Vagina (tissue), 2 donors: ENCODE results near the gene NDUFB10.

Experiments used
- POLR2A ChIP-seq, 2 donors: fragments of 450-650 bp; IDR thresholded peaks; one replicate each; pipeline ENCODE4 v1.6.1; 2017; ENCODE audit warnings: antibody characterized with exemption in 2 of 2, mild to moderate bottlenecking in 2 of 2, moderate library complexity in 2 of 2
- POLR2AphosphoS5 ChIP-seq, 2 donors: sonication (generic); formaldehyde crosslinking; IDR thresholded peaks; one replicate each; pipeline ENCODE4 v1.9.0; 2017; ENCODE audit warnings: antibody characterized with exemption in 2 of 2, mild to moderate bottlenecking in 2 of 2, low read depth in 1 of 2; ENCODE audit not compliant: insufficient read depth in 1 of 2
- TF ChIP-seq, protein P1 (sequence below), 3 experiments: fragments of 450-650 bp in 2 of 3; fragments of 200-600 bp in 1 of 3; sonication (generic) in 1 of 3; IDR thresholded peaks; one replicate each; pipeline ENCODE4 v1.5.1; 2017 to 2019; ENCODE audit warnings: antibody characterized with exemption in 3 of 3, mild to moderate bottlenecking in 2 of 3, moderate library complexity in 2 of 3

DNA sequence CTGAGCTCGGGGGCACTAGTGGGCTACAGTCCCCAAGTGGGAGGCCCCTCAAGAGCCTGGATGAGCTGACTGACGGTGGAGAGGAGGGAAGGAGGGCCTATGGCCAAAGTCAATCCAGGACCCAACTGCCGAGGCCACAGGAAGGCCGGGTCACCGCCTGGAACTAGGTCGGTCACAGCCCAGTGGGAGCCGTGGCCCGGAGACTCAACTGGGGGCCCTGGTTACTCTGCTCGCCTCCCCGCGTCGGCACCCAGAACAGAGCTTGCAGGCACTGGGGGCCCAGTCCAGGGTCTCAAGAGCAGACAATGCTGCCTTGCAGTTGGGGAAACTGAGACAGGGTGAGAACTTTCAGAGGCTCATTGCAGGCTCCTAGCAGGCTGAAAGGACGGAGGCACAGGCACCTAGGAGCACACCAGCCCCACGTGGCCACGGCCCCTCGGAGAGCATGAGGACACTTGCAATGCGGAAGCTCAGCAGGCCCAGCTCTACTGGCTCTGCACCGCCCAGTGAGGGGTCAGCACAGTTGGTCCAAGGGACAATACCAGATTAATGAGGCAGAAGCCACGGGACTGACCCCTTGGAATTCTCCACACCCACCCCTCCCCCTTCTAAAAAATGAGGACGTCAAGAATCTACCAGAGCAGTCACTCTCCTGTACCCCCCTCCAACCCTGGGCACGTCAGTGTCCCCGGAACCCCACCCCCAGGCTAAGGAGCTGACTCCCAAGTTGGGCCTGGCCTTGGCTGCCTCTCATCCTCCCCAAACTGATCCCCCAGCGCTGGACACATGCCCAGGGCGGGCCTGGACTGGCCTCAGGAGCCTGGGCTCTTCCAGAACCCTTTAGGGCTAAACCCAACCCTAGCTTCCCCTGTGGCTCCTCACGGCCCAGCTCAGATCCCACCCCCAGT lies 43.4 kb upstream of the NDUFB10 start:
- TF ChIP-seq, protein P1, sequence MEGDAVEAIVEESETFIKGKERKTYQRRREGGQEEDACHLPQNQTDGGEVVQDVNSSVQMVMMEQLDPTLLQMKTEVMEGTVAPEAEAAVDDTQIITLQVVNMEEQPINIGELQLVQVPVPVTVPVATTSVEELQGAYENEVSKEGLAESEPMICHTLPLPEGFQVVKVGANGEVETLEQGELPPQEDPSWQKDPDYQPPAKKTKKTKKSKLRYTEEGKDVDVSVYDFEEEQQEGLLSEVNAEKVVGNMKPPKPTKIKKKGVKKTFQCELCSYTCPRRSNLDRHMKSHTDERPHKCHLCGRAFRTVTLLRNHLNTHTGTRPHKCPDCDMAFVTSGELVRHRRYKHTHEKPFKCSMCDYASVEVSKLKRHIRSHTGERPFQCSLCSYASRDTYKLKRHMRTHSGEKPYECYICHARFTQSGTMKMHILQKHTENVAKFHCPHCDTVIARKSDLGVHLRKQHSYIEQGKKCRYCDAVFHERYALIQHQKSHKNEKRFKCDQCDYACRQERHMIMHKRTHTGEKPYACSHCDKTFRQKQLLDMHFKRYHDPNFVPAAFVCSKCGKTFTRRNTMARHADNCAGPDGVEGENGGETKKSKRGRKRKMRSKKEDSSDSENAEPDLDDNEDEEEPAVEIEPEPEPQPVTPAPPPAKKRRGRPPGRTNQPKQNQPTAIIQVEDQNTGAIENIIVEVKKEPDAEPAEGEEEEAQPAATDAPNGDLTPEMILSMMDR (IDR thresholded peaks at IDR 0.05), result no peak
- TF ChIP-seq POLR2AphosphoS5 (IDR thresholded peaks at IDR 0.05; ENCODE audit: insufficient read depth in 1 of 2, low read depth in 1 of 2) (no peak), POLR2A (IDR thresholded peaks at IDR 0.05) (no peak)
